ENCODE results near the gene TMOD4. TPM values are rescaled to one million over a fixed set of nuclear protein-coding genes. Genes with fewer than 3 reads are reported as not detected.
A peak's percentile ranks its signal among the peaks of the same experiment; 100 is the strongest.

Gene TMOD4
- total and polyA plus RNA-seq, 2 of the 13 experiments (the other 11 are each of a cell fraction or from before 2014, with no cell fraction given) = 0.66 TPM; not detected in 1

- no peak for TF ChIP-seq MZF1 (CRISPR knock-in tag; IDR thresholded peaks at IDR 0.05; ENCODE audit: borderline replicate concordance)
- 0 out of 2 replicates have a peak, but pooled peaks have one; percentile 21 for TF ChIP-seq NFIC (IDR thresholded peaks at IDR 0.05; ENCODE audit: low read length)
- peak; percentile 84 for TF ChIP-seq ZNF335 (CRISPR knock-in tag; IDR thresholded peaks at IDR 0.05)
- TF ChIP-seq GZF1 (CRISPR knock-in tag; IDR thresholded peaks at IDR 0.05) = 0 out of 2 replicates have a peak, but pooled peaks have one; percentile 44
- TF ChIP-seq HNF1B (CRISPR knock-in tag; IDR thresholded peaks at IDR 0.05) = peak; percentile 78
- no peak for TF ChIP-seq EZH2 (conservative IDR thresholded peaks at IDR 0.05; ENCODE audit: low read depth, low read length)
- TF ChIP-seq ZNF160 (CRISPR knock-in tag; IDR thresholded peaks at IDR 0.05) = 0 out of 2 replicates have a peak, but pooled peaks have one; percentile 68
- no peak for TF ChIP-seq NONO (IDR thresholded peaks at IDR 0.05)
- TF ChIP-seq NONO (CRISPR knock-in tag; conservative IDR thresholded peaks at IDR 0.05) = peak; percentile 82
- TF ChIP-seq ZNF614 (CRISPR knock-in tag; IDR thresholded peaks at IDR 0.05; ENCODE audit: borderline replicate concordance) = peak; percentile 81; the same call in 1 of the 2 replicates
- TF ChIP-seq NKX3-1 (CRISPR knock-in tag; IDR thresholded peaks at IDR 0.05) = 0 out of 2 replicates have a peak, but pooled peaks have one; percentile 64
- TF ChIP-seq ESRRA (CRISPR knock-in tag; IDR thresholded peaks at IDR 0.05; ENCODE audit: low read depth) = no peak
- peak; percentile 71 for TF ChIP-seq ZMYM4 (CRISPR knock-in tag; IDR thresholded peaks at IDR 0.05)
- no peak for TF ChIP-seq ZBTB8A (CRISPR knock-in tag; IDR thresholded peaks at IDR 0.05; ENCODE audit: borderline replicate concordance, low read depth)
- TF ChIP-seq ZNF598 (CRISPR knock-in tag; IDR thresholded peaks at IDR 0.05; ENCODE audit: borderline replicate concordance) = no peak
- peak; percentile 83 for TF ChIP-seq MAZ (IDR thresholded peaks at IDR 0.05; ENCODE audit: borderline replicate concordance, low read depth, low read length)
- TF ChIP-seq MAZ (CRISPR knock-in tag; IDR thresholded peaks at IDR 0.05; ENCODE audit: low read depth) = peak; percentile 80
- TF ChIP-seq MEIS1 (CRISPR knock-in tag; IDR thresholded peaks at IDR 0.05; ENCODE audit: borderline replicate concordance) = no peak
- TF ChIP-seq, protein P1, sequence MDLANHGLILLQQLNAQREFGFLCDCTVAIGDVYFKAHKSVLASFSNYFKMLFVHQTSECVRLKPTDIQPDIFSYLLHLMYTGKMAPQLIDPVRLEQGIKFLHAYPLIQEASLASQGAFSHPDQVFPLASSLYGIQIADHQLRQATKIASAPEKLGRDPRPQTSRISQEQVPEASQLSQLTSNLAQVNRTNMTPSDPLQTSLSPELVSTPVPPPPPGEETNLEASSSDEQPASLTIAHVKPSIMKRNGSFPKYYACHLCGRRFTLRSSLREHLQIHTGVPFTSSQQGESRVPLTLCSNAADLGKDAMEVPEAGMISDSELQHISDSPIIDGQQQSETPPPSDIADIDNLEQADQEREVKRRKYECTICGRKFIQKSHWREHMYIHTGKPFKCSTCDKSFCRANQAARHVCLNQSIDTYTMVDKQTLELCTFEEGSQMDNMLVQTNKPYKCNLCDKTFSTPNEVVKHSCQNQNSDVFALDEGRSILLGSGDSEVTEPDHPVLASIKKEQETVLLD (CRISPR knock-in tag; IDR thresholded peaks at IDR 0.05; ENCODE audit: low read depth) = peak; percentile 57; the same call in 1 of the 2 replicates
- TF ChIP-seq EED (CRISPR knock-in tag; IDR thresholded peaks at IDR 0.05) = peak; percentile 19; the same call in 1 of the 2 replicates
- TF ChIP-seq, protein P2, sequence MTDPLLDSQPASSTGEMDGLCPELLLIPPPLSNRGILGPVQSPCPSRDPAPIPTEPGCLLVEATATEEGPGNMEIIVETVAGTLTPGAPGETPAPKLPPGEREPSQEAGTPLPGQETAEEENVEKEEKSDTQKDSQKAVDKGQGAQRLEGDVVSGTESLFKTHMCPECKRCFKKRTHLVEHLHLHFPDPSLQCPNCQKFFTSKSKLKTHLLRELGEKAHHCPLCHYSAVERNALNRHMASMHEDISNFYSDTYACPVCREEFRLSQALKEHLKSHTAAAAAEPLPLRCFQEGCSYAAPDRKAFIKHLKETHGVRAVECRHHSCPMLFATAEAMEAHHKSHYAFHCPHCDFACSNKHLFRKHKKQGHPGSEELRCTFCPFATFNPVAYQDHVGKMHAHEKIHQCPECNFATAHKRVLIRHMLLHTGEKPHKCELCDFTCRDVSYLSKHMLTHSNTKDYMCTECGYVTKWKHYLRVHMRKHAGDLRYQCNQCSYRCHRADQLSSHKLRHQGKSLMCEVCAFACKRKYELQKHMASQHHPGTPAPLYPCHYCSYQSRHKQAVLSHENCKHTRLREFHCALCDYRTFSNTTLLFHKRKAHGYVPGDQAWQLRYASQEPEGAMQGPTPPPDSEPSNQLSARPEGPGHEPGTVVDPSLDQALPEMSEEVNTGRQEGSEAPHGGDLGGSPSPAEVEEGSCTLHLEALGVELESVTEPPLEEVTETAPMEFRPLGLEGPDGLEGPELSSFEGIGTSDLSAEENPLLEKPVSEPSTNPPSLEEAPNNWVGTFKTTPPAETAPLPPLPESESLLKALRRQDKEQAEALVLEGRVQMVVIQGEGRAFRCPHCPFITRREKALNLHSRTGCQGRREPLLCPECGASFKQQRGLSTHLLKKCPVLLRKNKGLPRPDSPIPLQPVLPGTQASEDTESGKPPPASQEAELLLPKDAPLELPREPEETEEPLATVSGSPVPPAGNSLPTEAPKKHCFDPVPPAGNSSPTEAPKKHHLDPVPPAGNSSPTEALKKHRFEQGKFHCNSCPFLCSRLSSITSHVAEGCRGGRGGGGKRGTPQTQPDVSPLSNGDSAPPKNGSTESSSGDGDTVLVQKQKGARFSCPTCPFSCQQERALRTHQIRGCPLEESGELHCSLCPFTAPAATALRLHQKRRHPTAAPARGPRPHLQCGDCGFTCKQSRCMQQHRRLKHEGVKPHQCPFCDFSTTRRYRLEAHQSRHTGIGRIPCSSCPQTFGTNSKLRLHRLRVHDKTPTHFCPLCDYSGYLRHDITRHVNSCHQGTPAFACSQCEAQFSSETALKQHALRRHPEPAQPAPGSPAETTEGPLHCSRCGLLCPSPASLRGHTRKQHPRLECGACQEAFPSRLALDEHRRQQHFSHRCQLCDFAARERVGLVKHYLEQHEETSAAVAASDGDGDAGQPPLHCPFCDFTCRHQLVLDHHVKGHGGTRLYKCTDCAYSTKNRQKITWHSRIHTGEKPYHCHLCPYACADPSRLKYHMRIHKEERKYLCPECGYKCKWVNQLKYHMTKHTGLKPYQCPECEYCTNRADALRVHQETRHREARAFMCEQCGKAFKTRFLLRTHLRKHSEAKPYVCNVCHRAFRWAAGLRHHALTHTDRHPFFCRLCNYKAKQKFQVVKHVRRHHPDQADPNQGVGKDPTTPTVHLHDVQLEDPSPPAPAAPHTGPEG (CRISPR knock-in tag; IDR thresholded peaks at IDR 0.05) = peak; percentile 80; the same call in 1 of the 2 replicates
Observed at GRCh38 chr1:151189637-151190445, 14.1 kb upstream of the TMOD4 start, which contains the start of gene VPS72 (continued).

Measured in HepG2 (cell line).